KOPT-K1 (cell line): ENCODE data around the gene ADAMTS6.

ENCODE experiments used
- H3K27ac ChIP-seq: fragments of 200-600 bp; sonication (generic); 2 replicates; pipeline ENCODE4 v1.5.1; 2016; ENCODE audit warnings: antibody characterized with exemption, mild to moderate bottlenecking, low read depth, low read length; ENCODE audit not compliant: poor library complexity, severe bottlenecking
- H3K36me3 ChIP-seq: fragments of 200-600 bp; sonication (generic); 2 replicates; pipeline ENCODE4 v1.5.1; 2017; ENCODE audit warnings: antibody characterized with exemption, mild to moderate bottlenecking, low read length, moderate library complexity; ENCODE audit not compliant: insufficient read depth
- H3K9me3 ChIP-seq: fragments of 200-600 bp; sonication (generic); 2 replicates; pipeline ENCODE4 v1.5.1; 2017; ENCODE audit warnings: antibody characterized with exemption, low read length, mild to moderate bottlenecking; ENCODE audit not compliant: insufficient read depth, poor library complexity, severe bottlenecking

Gene ADAMTS6

DNA sequence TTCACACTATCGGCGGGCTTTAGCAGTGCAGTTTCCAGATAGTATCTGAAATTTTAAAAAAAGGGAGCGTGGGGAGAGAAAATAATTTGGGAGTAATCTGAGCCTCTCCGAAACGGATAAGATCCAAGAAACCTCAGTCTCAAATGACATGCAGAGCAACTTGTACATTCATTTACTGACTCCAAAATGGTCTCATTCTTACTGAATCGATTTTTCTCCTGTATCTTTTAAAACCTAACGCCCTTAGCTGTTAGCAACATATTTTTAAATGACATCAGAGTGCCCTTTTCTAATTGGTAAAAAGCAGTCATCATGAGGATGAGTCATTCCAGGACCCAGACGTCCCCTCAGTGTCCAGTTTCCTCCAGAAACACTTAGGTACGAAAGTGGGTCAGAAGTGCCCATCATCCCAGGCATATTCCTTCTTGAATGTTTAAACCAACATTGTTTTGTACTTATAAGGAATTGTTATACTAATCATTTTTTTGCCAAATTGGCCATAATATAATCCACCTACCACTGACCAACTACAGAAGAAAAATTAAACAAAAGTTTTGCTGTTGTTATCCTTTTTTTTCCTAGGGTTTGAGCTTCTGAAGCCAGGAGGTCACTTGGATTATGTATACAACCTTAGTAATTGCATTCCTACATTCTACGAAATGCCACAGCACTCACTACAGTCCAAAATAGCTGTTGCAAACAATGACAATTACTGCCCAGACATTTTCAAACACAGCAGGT is 354.4 kb downstream of the ADAMTS6 start:
- H3K27ac ChIP-seq, result no peak overlapping the region
- H3K36me3 ChIP-seq, result no peaks in the 10 kb centered on the region
- H3K9me3 ChIP-seq, result no peaks in the 10 kb centered on the region

DNA sequence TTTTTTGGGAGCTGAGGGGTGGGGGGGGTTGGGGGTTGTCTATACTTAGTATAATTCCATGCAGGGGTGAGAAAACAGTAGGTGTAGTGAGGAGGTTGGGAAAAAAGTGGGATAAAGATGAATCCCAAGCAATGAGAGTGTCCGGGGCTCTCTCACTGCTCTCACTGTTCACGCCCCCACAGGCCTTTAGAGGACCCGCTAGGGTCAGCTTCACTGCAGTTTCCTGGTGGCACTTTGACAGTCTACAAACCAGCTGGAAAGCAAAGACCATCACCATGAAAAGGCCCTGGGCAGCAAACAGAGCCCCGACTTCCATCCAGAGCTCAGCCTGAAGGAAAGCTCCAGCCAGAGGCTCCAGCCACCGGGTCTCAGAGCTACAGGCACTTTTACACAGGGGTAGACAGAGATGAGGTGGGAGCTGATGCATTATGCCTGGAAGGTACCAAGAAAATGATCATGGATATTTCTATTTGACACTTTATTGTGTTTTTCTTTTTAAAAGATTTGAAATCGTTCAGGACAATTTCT is 355.1 kb downstream of the ADAMTS6 start:
- Histone ChIP-seq H3K9me3 (no peaks in the 10 kb centered on the region), H3K36me3 (no peaks in the 10 kb centered on the region), H3K27ac (no peak overlapping the region)

DNA sequence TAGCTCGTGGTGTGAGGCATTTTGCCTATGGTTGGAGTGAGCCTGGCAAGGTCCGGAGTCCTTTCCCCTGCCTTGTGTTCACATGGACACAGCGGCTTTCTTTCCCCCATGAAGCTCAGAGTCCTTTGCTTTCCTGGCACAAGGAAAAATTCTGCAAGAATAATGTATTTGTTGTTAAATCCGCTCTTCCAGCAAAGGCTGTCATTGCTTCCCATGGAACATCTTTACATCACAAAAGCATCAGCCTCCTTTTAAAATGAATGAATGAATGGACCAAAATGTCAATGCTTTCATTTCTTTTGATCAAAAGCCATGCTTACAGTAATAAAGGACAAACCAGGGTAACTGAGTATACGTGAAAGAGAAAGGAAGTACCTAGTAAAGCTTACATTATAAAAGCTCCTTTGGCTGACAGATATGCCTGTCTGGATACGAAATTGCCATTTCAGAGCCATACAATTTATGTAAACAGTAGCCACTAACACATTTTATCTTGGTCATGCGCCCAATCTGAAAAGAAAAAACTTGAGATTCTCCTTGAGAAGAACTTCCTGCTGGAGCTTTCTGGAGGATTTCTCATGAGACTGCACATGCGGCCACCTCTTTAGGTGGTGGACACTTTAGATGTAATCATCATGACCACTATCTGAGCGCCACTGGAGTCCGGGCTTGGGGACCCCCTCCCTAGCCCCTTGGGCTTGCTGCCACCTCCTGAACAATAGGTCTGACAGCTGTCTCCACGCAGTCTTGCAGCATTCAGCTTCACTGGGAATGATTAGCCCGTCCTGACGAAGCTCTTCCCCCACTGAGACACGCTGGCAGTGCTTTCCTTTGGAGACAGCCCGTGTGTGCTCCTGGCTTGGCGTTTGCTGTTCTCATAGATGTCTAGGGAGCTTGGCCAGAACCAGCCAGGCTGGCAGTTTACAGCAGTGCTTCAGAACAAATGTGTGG is 355.9 kb downstream of the ADAMTS6 start:
- H3K9me3 ChIP-seq, result no peaks in the 10 kb centered on the region
- H3K36me3 ChIP-seq, result no peaks in the 10 kb centered on the region
- no peak overlapping the region for H3K27ac ChIP-seq

DNA sequence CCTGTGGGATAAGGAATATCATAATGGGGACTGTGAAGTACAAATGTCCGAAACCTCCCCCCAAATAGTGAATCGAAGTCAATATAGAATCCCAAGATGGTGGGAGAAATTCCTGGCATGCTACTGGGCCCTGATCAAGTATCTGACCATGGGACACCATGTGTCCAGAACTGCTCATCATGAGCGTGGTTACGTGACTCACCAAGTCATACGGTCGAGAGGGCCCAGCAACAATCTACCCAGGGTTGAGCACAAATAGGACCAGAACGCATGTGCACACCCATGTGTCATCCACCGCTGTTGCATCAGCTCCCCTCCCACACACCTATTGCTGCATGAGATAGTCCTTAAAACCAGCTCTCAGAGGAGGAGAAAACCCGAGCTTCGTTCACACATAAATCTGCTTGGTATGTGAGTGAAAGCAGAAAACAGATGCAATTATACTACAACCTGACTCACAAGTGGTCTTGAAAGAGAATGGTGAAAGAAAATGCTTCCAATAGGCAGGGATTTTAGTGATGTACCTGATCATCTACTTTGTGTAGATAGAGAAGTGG is 359.8 kb downstream of the ADAMTS6 start:
- peaks cover 15% of the 10 kb centered on the region for H3K9me3 ChIP-seq
- no peaks in the 10 kb centered on the region for H3K36me3 ChIP-seq
- H3K27ac ChIP-seq, result no peak overlapping the region

DNA sequence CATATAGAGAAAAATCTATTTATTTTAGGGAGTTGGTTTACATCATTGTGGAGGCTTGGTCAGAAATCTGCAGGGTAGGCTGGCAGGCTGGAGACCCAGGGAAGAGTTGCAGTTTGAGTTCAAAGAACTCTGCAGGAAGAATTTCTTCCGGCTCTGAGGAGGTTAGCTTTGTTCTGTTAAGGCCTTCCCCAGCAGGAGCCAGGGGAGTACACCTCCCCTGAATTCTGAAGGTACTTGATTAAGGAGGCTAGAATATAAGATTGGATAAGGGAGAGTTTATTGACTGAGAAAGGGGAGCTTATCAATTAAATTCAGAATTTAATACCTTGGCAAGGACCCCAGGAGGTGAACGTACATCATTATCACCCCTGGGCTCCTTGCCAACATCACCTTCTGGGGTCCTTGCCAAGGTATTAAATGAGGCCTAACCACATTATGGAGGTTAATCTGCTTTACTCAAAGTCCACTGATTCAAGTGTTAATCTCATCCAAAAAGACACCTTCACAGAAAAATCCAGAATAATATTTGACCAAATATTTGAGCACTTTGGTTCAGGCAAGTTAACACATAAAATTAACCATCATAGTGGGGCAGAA is 361.3 kb downstream of the ADAMTS6 start:
- H3K36me3 ChIP-seq, result no peaks in the 10 kb centered on the region
- peaks cover 19% of the 10 kb centered on the region for H3K9me3 ChIP-seq
- H3K27ac ChIP-seq, result no peak overlapping the region

DNA sequence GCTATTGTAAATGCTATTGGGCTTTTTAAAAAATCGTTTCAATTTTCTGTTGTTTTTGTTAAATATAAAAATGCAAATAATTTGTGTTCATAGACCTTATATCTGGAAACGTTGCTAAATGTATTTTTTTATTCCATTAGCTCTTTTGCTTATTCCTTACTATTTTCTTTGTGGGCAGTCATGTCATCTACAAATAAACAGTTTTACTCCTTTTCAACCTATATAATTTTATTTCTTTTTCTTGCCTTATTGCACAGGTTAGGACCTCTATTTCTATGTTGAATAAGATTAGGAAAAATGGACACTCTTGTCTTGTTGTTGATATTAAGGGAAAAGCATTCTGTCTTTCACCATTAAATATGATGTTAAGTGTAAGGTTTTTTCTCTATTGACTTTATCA is 364.2 kb downstream of the ADAMTS6 start:
- H3K27ac ChIP-seq, result no peak overlapping the region
- H3K36me3 ChIP-seq, result no peaks in the 10 kb centered on the region
- H3K9me3 ChIP-seq, result peaks cover 19% of the 10 kb centered on the region

DNA sequence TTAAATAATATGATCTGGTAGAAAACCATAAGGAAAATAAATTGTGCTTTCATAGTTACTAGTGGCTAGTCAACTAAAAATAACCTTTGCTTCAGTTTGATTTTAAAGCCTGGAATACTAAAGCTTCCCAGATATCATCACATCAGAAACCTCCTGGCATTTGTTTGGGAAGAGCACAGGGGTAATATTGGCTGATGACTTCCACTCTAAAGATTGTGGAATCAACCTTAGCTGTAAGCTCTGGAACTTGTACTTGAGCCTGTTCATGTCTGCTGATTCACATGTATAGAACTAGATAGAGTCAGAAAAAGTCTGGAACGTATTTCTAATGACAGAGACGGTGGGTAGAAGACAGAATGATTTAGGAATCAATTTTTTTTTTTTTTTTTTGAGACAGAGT is 367.9 kb downstream of the ADAMTS6 start:
- peaks cover 19% of the 10 kb centered on the region for H3K9me3 ChIP-seq
- H3K36me3 ChIP-seq, result no peaks in the 10 kb centered on the region
- H3K27ac ChIP-seq, result no peak overlapping the region

DNA sequence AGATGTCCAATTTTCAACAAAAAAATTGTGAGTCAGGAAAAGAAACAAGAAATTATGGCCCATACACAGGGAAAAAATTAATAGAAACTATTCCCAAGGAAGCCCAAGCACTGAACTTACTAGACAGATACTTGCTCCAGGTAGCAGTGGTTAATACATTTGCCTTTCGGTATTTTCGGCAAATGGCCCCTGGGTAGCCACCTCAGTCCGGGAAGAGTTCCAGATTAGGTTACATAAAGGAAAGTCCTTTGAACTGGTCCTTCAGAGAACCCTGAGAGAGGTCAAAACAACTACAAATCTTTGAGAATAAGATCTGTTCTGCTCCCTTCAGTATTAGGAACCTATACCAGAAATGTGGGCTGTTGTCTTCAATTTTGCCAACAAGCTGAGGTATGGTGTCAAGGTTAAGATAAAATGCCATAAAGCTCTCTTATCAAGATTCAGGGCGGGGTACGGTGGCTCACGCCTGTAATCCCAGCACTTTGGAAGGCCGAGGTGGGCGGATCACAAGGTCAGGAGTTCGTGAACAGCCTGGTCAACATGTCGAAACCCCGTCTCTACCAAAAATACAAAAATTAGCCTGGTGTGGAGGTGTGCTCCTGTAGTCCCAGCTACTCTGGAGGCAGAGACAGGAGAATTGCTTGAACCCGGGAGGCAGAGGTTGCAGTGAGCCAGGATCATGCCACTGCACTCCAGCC is 369.6 kb downstream of the ADAMTS6 start:
- H3K9me3 ChIP-seq, result peaks cover 6% of the 10 kb centered on the region
- H3K27ac ChIP-seq, result no peak overlapping the region
- H3K36me3 ChIP-seq, result no peaks in the 10 kb centered on the region

DNA sequence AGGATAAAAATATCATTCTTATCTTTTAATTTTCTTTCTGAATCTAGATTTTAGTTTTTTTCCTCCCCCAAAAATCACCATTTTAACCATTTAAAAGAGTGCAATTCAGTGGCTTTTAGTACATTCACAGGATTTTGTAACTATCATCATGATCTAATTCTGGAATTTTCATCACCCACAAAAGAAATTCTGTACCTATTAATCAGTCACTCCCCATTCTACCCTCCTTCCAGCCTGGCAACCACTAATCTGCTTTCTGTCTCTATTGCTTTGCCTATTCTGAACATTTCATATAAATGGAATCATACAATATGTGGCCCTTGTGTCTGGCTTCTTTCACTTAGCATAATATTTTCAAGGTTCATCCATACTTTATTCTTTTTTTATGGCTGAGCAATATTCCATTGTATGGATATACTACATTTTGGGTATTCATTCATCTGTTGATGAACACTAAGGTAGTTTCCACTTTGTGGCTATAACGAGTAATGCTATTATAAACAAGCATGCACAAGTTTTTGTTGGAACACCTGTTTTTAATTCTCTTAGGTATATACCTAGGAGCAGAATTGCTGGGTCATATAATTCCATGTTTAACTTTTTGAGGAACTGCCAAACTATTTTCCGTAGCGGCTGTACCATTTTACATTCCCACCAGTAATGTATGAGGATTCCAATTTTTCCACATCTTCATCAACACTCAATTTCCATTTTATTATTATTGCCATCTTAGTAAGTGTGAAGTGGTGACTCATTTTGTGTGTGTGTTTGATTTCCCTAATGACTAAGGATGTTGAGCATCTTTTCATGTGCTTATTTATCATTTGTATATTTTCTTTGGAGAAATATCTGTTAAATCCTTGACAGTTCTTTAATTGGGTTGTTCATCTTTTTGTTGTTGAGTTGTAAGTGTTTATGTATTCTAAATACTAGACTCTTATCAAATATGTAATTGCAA is 372.7 kb downstream of the ADAMTS6 start:
- no peaks in the 10 kb centered on the region for H3K36me3 ChIP-seq
- no peak overlapping the region for H3K27ac ChIP-seq
- H3K9me3 ChIP-seq, result no peaks in the 10 kb centered on the region

DNA sequence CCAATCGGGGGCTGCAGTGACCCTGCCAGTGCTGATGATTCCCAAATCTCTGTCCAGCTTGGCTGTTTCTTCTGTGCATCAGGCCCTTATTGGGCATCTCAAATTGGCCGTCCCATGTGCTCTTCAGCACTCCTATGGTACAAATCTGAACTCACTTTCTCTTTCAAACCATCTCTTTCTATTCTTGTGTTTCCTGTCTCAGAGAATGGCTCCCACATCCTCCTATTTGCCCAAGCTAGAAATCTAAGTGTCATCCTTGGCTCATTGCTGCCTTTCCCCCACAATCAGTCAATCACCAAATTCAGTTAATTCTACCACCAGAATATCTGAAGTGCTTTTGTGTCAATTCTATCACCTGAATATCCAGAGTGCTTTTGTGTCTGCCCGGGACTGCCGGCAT is 376.4 kb downstream of the ADAMTS6 start:
- no peaks in the 10 kb centered on the region for H3K36me3 ChIP-seq
- no peak overlapping the region for H3K27ac ChIP-seq
- no peaks in the 10 kb centered on the region for H3K9me3 ChIP-seq

DNA sequence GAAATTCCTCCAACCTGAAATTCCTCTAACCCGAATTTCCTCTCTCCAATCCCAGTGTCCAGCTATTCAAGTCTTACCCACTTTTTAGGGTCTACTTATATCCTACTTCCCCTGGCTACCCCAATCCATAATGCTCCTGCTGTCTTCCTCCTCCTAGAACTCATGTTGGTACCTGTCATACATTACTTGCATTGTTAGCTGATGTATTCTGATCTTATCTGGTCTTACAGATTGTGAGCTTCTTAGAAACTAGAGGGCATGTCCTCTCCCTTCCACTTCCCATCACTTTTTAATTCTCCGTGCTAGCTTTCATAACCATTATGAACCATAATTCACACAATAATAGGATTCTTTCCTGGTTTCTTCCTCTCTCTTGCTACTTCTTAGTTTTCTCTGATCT is 376.9 kb downstream of the ADAMTS6 start:
- Histone ChIP-seq H3K36me3 (no peaks in the 10 kb centered on the region), H3K27ac (no peak overlapping the region), H3K9me3 (no peaks in the 10 kb centered on the region)

DNA sequence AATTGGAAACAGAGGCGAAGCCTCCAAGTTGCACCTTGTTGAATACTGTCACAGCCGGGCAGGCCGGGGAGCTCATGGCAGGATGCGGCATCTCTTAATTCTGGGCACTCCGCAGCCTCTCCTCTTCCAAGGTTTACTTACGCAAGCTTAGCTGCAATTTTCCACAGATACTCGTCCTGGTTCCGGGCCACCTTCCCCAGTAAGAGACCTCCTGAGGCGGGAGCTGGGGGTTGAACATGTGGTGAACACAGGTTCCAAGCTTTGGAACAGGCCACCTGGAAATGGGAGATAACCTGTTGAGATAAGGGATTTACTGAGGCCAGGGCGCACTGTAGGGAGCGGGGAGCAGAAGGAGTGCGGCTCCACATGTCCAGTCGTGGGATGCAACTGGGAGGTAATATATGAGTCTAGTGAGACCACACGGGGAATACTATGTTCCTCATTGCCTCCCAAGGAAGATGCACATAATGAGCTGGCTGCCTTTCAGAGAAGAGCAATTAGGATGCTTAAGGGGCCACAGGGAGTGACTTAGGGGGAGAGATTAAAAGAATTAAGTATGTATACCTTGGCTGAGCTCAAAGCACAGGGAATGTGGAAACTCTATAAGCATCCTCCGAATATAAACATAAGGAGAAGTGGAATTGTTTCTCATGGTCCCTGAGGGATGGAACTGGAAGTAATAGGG is 377.8 kb downstream of the ADAMTS6 start:
- H3K9me3 ChIP-seq, result no peaks in the 10 kb centered on the region
- H3K36me3 ChIP-seq, result no peaks in the 10 kb centered on the region
- no peak overlapping the region for H3K27ac ChIP-seq

DNA sequence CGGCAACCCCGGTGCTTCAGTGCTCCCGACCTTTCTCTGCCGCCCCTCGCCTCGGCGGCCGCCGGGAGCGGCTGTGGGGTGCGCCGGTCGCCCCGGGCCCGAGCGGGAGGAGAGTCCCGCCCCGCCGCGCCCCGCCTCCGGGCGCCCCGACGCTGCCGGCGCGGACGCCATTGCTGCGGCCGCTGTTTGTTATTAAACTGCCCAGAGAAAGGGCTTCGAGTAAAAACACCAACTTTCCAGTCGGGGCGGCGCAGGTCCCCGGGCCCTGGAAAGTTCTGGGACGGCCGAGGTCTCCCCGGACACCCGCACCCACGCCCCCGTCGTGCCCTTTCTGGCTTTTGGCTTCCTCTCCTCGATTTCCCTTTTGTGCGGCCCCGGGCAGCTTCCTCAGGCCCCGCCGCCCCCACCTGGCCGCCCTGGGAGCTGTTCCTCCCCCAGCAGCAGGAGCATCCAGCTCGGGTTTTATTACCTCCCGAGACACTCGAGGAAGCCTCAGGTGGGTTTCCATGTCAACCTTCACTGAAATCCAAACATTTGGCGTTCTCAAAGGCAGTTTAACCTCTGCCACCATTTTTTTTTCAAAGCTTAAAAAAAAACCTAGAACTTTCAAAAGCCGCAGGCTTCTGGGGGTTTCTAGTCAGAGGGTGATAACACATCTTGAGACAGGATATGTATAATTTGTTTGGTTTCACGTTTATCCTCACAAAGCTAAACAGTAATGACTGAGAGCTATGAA is 378.6 kb downstream of the ADAMTS6 start:
- H3K27ac ChIP-seq, result no peak overlapping the region
- no peaks in the 10 kb centered on the region for H3K9me3 ChIP-seq

More for the DNA sequence above, 378.6 kb downstream of the ADAMTS6 start:
- no peaks in the 10 kb centered on the region for H3K36me3 ChIP-seq
